ENCODE measurements around the gene CALCA. TPM values are rescaled to one million over a fixed set of nuclear protein-coding genes. Genes with fewer than 3 reads are reported as not detected.

Gene CALCA
- total RNA-seq, 6 experiments from 2014 or later: 0.68 to 8.6 (median 2.1) TPM; not detected in 1

- Histone ChIP-seq H3K27me3 (no peaks in the 10 kb centered on the region), H3K36me3 (no peaks in the 10 kb centered on the region), H3K27ac (no peak overlapping the region), H3K9me3 (no peaks in the 10 kb centered on the region), H3K4me1 (no peaks in the 10 kb centered on the region), H3K4me3 (no peak overlapping the region)
- no peak for ATAC-seq
- DNase-seq: no peak
- intact Hi-C loops (cut with DNase I): no loop called here
- WGBS (ENCODE audit: insufficient coverage, low coverage, low lambda C conversion rate, missing lambda C conversion rate): 83% methylated on average over 1 of the region's 1 CpG
- no peak for TF ChIP-seq CTCF (IDR thresholded peaks at IDR 0.05)
- no peak for TF ChIP-seq POLR2A (IDR thresholded peaks at IDR 0.05)
These were observed 37.4 kb downstream of the CALCA start for GRCh38 chr11:14934641-14935351.

- no peaks in the 10 kb centered on the region for H3K4me1 ChIP-seq
- intact Hi-C loops (cut with DNase I): no loop called here
- H3K36me3 ChIP-seq: no peaks in the 10 kb centered on the region
- H3K4me3 ChIP-seq: no peak overlapping the region
- no peak for DNase-seq
- no peak for TF ChIP-seq POLR2A (IDR thresholded peaks at IDR 0.05)
- TF ChIP-seq CTCF (IDR thresholded peaks at IDR 0.05): no peak
- ATAC-seq: no peak
- no peak overlapping the region for H3K27ac ChIP-seq
- no peaks in the 10 kb centered on the region for H3K9me3 ChIP-seq
- H3K27me3 ChIP-seq: no peaks in the 10 kb centered on the region
These were observed 39.7 kb downstream of the CALCA start for GRCh38 chr11:14932447-14932846.

GRCh38 chr11:14930369-14930768, 41.8 kb downstream of the CALCA start:
- Histone ChIP-seq H3K27ac (no peak overlapping the region), H3K27me3 (no peaks in the 10 kb centered on the region), H3K36me3 (no peaks in the 10 kb centered on the region), H3K4me3 (no peak overlapping the region), H3K9me3 (no peaks in the 10 kb centered on the region), H3K4me1 (no peaks in the 10 kb centered on the region)
- intact Hi-C loops (cut with DNase I): no loop called here
- WGBS (ENCODE audit: insufficient coverage, low coverage, low lambda C conversion rate, missing lambda C conversion rate): 79% methylated on average over 2 of the region's 2 CpGs
- TF ChIP-seq POLR2A (IDR thresholded peaks at IDR 0.05) (no peak), CTCF (IDR thresholded peaks at IDR 0.05) (no peak)
- ATAC-seq (no peak), DNase-seq (no peak)

- ATAC-seq (no peak), DNase-seq (no peak)
- Histone ChIP-seq H3K9me3 (no peaks in the 10 kb centered on the region), H3K36me3 (no peaks in the 10 kb centered on the region), H3K27ac (no peak overlapping the region), H3K4me1 (no peaks in the 10 kb centered on the region), H3K27me3 (no peaks in the 10 kb centered on the region), H3K4me3 (no peak overlapping the region)
- intact Hi-C loops (cut with DNase I): no loop called here
- TF ChIP-seq CTCF (IDR thresholded peaks at IDR 0.05) (no peak), POLR2A (IDR thresholded peaks at IDR 0.05) (no peak)
These were observed 45.0 kb downstream of the CALCA start for GRCh38 chr11:14927146-14927545.

- Histone ChIP-seq H3K4me1 (no peaks in the 10 kb centered on the region), H3K4me3 (no peak overlapping the region), H3K36me3 (no peaks in the 10 kb centered on the region), H3K27ac (no peak overlapping the region), H3K9me3 (no peaks in the 10 kb centered on the region), H3K27me3 (no peaks in the 10 kb centered on the region)
- DNase-seq (no peak), ATAC-seq (no peak)
- intact Hi-C loops (cut with DNase I): no loop called here
- no peak for TF ChIP-seq CTCF (IDR thresholded peaks at IDR 0.05)
- TF ChIP-seq POLR2A (IDR thresholded peaks at IDR 0.05): no peak
- 73% methylated on average over 3 of the region's 3 CpGs for WGBS (ENCODE audit: insufficient coverage, low coverage, low lambda C conversion rate, missing lambda C conversion rate)
These were observed 47.8 kb downstream of the CALCA start for GRCh38 chr11:14924318-14924717.
